GM19193 (cell line): ENCODE measurements around the gene GRB10.

Source experiments
- POLR2A ChIP-seq: IDR thresholded peaks from 4 replicates; pipeline ENCODE4 v1.6.1; 2011; ENCODE audit not compliant: insufficient read depth, insufficient read length; ENCODE audit errors: extremely low read depth

GRB10 gene

GRCh38 chr7:50595491-50596102 is 187.1 kb downstream of the GRB10 start:
- no peak for TF ChIP-seq POLR2A

GRCh38 chr7:50594734-50595485 is 187.8 kb downstream of the GRB10 start:
- no peak for TF ChIP-seq POLR2A

- no peak for TF ChIP-seq POLR2A
These were observed 188.6 kb downstream of the GRB10 start for GRCh38 chr7:50594136-50594535.

- no peak for TF ChIP-seq POLR2A
These were observed 189.8 kb downstream of the GRB10 start for GRCh38 chr7:50592940-50593339.

- no peak for TF ChIP-seq POLR2A
These were observed 190.9 kb downstream of the GRB10 start for GRCh38 chr7:50591480-50592438.

GRCh38 chr7:50591098-50591479 is 191.6 kb downstream of the GRB10 start:
- TF ChIP-seq POLR2A = no peak

- TF ChIP-seq POLR2A = no peak
These were observed 192.2 kb downstream of the GRB10 start for GRCh38 chr7:50590535-50590934.

- TF ChIP-seq POLR2A = no peak
These were observed 193.3 kb downstream of the GRB10 start for GRCh38 chr7:50589364-50589763.

- TF ChIP-seq POLR2A = no peak
These were observed 193.8 kb downstream of the GRB10 start for GRCh38 chr7:50588937-50589336.

- TF ChIP-seq POLR2A = no peak
These were observed 195.0 kb downstream of the GRB10 start for GRCh38 chr7:50587737-50588136.

- TF ChIP-seq POLR2A = no peak
These were observed 197.8 kb downstream of the GRB10 start for GRCh38 chr7:50584793-50585408.

GRCh38 chr7:50584386-50584785 is 198.3 kb downstream of the GRB10 start:
- no peak for TF ChIP-seq POLR2A

GRCh38 chr7:50580057-50580456 is 202.6 kb downstream of the GRB10 start:
- no peak for TF ChIP-seq POLR2A

- TF ChIP-seq POLR2A = no peak
These were observed 205.1 kb downstream of the GRB10 start for GRCh38 chr7:50577569-50577968.

- no peak for TF ChIP-seq POLR2A
These were observed 214.9 kb downstream of the GRB10 start for GRCh38 chr7:50567715-50568261.

- no peak for TF ChIP-seq POLR2A
These were observed 216.7 kb downstream of the GRB10 start for GRCh38 chr7:50565977-50566376.

GRCh38 chr7:50565559-50565916 is 217.2 kb downstream of the GRB10 start:
- TF ChIP-seq POLR2A = no peak
